HepG2 (cell line): ENCODE measurements around the gene MTURN.

Experiments used
- AKAP8 ChIP-seq: sonication (generic); formaldehyde crosslinking; IDR thresholded peaks from 2 replicates; pipeline ENCODE4 v1.5.1; 2020; ENCODE audit warnings: mild to moderate bottlenecking, missing genetic modification reagents
- CC2D1A ChIP-seq: sonication (generic); formaldehyde crosslinking; IDR thresholded peaks from 2 replicates; pipeline ENCODE4 v1.8.1; 2023; ENCODE audit warnings: mild to moderate bottlenecking, missing genetic modification reagents
- CTCF ChIP-seq: sonication (generic); formaldehyde crosslinking; IDR thresholded peaks from 2 replicates; pipeline ENCODE4 v1.5.0; 2020; ENCODE audit warnings: mild to moderate bottlenecking, missing genetic modification reagents, moderate library complexity
- HNRNPLL ChIP-seq: fragments of 200-400 bp; formaldehyde crosslinking; IDR thresholded peaks from 2 replicates; pipeline ENCODE4 v1.6.1; 2017; ENCODE audit warnings: mild to moderate bottlenecking, low read depth, low read length; ENCODE audit not compliant: poor library complexity, severe bottlenecking
- HOXA5 ChIP-seq: sonication (generic); formaldehyde crosslinking; IDR thresholded peaks from 2 replicates; pipeline ENCODE4 v1.4.0; 2020; ENCODE audit warnings: missing genetic modification reagents
- MATR3 ChIP-seq: sonication (generic); formaldehyde crosslinking; IDR thresholded peaks from 2 replicates; pipeline ENCODE4 v1.4.0; 2020; ENCODE audit warnings: missing genetic modification reagents
- NCOA2 ChIP-seq: sonication (generic); formaldehyde crosslinking; IDR thresholded peaks from 2 replicates; pipeline ENCODE4 v1.8.0; 2022; ENCODE audit warnings: inconsistent platforms
- PLRG1 ChIP-seq: fragments of 450-650 bp; conservative IDR thresholded peaks from 2 replicates; pipeline ENCODE4 v1.6.1; 2016
- SRSF9 ChIP-seq: fragments of 200-400 bp; formaldehyde crosslinking; IDR thresholded peaks from 2 replicates; pipeline ENCODE4 v1.6.1; 2018; ENCODE audit warnings: borderline replicate concordance, mild to moderate bottlenecking, low read depth, low read length; ENCODE audit not compliant: insufficient read depth, poor library complexity, severe bottlenecking
- STAG1 ChIP-seq: sonication (generic); formaldehyde crosslinking; IDR thresholded peaks from 2 replicates; pipeline ENCODE4 v1.4.0; 2020; ENCODE audit warnings: missing genetic modification reagents
- TRIM22 ChIP-seq: fragments of 450-650 bp; IDR thresholded peaks from 2 replicates; pipeline ENCODE4 v1.6.1; 2017
- TRIM24 ChIP-seq: sonication (generic); formaldehyde crosslinking; IDR thresholded peaks from 2 replicates; pipeline ENCODE4 v1.8.0; 2022; ENCODE audit warnings: mild to moderate bottlenecking, missing genetic modification reagents
- ZIK1 ChIP-seq: sonication (generic); formaldehyde crosslinking; IDR thresholded peaks from 2 replicates; pipeline ENCODE4 v1.5.0; 2020; ENCODE audit warnings: mild to moderate bottlenecking, low read depth, missing genetic modification reagents, borderline replicate concordance

- no peak for TF ChIP-seq CC2D1A (CRISPR knock-in tag)
- TF ChIP-seq HNRNPLL, result no peak
- no peak for TF ChIP-seq ZIK1
- no peak for TF ChIP-seq AKAP8
- no peak for TF ChIP-seq TRIM24
- TF ChIP-seq STAG1 (CRISPR knock-in tag), result no peak
- TF ChIP-seq CTCF (CRISPR knock-in tag), result no peak
- TF ChIP-seq SRSF9, result no peak
- no peak for TF ChIP-seq TRIM22
- no peak for TF ChIP-seq PLRG1
- TF ChIP-seq MATR3 (CRISPR knock-in tag), result no peak
- TF ChIP-seq HOXA5 (CRISPR knock-in tag), result no peak
- TF ChIP-seq NCOA2 (CRISPR knock-in tag), result no peak
These were observed 57.0 kb downstream of the MTURN start for GRCh38 chr7:30191809-30192208.
